ENCODE measurements around the gene TNK2.

Gene TNK2

DNA sequence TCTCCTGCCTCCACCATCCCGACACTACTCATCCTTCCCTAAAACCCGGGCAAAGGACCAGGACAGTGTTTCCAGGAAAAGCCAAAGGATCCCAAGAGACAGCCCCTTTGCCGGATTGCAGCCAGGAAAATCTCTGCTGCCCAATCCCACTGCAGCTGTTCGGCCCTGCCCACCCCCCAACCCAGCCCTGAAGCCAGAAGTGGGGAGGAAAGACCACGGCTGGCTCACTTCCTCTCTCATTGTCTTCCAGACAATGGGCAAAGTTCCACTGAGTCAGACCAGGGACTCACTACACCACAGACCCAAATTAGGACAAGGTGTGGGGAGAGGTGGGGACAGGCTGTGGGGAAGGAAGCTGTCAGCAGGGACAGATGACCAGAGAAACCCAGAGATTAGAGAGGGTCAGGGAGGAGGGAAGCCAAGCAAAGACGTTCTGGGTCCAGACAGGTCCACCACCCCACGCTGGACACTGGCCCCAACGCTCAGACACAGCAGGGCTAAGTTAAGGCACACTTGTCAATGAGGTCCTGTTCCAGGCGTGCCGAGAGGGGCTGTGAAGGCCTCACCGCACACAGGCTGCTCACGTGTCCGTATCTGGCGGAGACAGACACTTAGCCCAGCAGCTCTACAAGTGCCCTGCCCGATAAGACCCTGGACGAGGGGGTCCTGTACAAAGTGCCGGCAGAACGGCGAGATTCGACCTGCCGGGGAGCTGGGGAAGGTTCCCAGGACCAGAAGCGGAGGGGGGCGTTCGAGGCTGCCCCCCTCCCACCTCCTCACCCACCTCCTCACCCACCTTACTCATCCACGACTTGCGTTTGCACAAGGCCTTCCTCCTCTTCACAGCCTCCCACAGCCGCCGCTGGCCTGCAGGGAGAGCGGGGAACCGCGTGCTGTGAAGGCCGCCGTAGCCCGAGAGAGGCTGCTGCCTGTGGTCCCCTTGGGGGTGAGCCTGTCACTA, 21.9 kb downstream of the TNK2 start:
- Histone ChIP-seq H3K27ac (ENCODE audit: low read length) (no peak overlapping the region), H3K9me3 (ENCODE audit: control insufficient read depth, low read depth, low read length) (no peaks in the 10 kb centered on the region), H3K36me3 (ENCODE audit: control insufficient read depth, low read depth, low read length) (no peaks in the 10 kb centered on the region), H3K4me1 (ENCODE audit: control insufficient read depth, low read depth, low read length) (peaks cover 19% of the 10 kb centered on the region), H3K27me3 (ENCODE audit: control insufficient read depth, insufficient read depth, low read length) (no peaks in the 10 kb centered on the region), H3K4me3 (ENCODE audit: low read length) (no peak overlapping the region), H3K9ac (ENCODE audit: low read length) (no peak overlapping the region)

DNA sequence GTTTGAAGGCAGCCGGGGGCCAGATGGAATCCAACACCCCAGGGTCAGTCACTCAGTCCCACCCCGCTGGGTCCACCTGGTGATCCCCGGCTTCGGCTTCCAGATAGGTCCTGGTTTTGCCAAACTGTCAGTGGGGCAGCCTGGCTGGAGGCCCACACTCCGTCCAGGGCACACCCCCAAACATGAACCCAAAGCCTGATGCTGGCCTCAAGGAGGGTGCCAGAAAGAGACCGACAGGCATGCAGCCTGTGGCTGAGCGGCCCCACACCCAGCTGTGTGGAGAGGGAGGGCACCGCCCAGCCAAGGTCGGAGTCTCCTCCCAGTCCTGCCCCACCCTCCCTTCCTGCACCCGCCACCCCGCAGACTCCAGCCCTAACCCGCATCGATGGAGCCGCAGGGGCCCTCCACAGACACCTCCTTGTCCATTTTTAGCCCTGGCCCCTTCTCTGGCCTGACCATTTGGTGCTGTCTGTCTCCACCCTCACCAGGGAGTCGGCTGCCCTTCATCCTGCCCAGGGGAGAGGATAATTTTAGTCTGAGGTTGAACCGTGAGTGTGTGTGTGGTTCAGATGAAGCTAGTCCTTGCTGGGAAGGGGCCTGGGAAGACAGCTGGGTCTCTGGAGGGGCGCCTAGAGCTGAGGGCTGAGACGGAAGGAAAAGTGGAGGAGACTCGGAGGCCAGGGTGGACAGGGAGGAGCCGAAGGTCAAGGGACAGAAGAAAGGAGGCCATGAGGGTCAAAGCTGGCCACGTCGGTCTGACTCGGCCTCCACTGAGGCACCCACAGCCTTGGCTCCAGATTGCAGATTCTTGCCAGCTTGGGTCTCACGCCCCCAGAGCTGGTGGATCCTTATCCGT, 23.1 kb downstream of the TNK2 start:
- H3K27ac ChIP-seq (ENCODE audit: low read length): no peak overlapping the region

DNA sequence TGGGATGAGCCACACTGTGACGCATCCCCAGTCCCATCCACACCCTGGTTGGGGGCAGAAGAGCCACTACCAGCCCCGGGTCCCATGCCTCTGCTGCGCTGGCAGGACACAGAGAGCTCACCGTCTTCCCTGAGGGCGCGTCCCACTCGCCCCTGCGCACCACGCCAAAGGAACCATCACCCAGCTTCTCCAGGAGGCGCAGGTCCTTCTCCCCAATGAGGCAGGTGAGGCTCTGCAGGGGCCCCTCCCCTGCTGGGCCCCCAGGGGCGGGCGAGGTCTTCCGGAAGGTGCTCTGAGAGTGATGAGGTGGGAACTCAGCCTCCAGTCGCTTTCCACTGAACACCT, 23.7 kb downstream of the TNK2 start:
- no peaks in the 10 kb centered on the region for H3K36me3 ChIP-seq (ENCODE audit: control insufficient read depth, low read depth, low read length)
- H3K9me3 ChIP-seq (ENCODE audit: control insufficient read depth, low read depth, low read length): no peaks in the 10 kb centered on the region
- H3K4me3 ChIP-seq (ENCODE audit: low read length): no peak overlapping the region
- no peak overlapping the region for H3K27ac ChIP-seq (ENCODE audit: low read length)
- no peak overlapping the region for H3K9ac ChIP-seq (ENCODE audit: low read length)
- H3K4me1 ChIP-seq (ENCODE audit: control insufficient read depth, low read depth, low read length): peaks cover 15% of the 10 kb centered on the region
- no peaks in the 10 kb centered on the region for H3K27me3 ChIP-seq (ENCODE audit: control insufficient read depth, insufficient read depth, low read length)

More for the DNA sequence above, 23.1 kb downstream of the TNK2 start:
- no peaks in the 10 kb centered on the region for H3K27me3 ChIP-seq (ENCODE audit: control insufficient read depth, insufficient read depth, low read length)
- no peak overlapping the region for H3K4me3 ChIP-seq (ENCODE audit: low read length)
- no peaks in the 10 kb centered on the region for H3K36me3 ChIP-seq (ENCODE audit: control insufficient read depth, low read depth, low read length)
- H3K4me1 ChIP-seq (ENCODE audit: control insufficient read depth, low read depth, low read length): peaks cover 19% of the 10 kb centered on the region
- H3K9me3 ChIP-seq (ENCODE audit: control insufficient read depth, low read depth, low read length): no peaks in the 10 kb centered on the region
- H3K9ac ChIP-seq (ENCODE audit: low read length): no peak overlapping the region

DNA sequence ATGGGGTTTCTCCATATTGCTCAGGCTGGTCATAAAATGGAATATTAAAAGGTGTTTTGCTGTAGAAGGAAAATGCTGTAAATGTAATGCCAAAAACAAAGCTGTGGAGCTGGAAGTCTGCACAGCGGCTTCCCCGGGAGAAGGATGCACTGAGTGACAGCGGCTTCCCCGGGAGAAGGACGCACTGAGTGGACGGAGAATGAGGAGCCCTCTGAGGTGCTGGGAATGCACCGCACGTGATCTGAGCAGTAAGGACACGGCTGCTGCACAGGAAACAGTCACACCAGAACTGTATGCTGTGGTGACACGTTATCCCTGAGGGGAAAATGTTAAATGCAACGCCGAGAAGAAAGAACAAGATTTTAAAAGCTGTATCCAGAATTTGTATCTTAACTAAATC, 24.6 kb downstream of the TNK2 start:
- Histone ChIP-seq H3K36me3 (ENCODE audit: control insufficient read depth, low read depth, low read length) (no peaks in the 10 kb centered on the region), H3K9me3 (ENCODE audit: control insufficient read depth, low read depth, low read length) (no peaks in the 10 kb centered on the region), H3K9ac (ENCODE audit: low read length) (no peak overlapping the region), H3K27ac (ENCODE audit: low read length) (no peak overlapping the region), H3K27me3 (ENCODE audit: control insufficient read depth, insufficient read depth, low read length) (no peaks in the 10 kb centered on the region), H3K4me3 (ENCODE audit: low read length) (no peak overlapping the region), H3K4me1 (ENCODE audit: control insufficient read depth, low read depth, low read length) (peaks cover 9% of the 10 kb centered on the region)

DNA sequence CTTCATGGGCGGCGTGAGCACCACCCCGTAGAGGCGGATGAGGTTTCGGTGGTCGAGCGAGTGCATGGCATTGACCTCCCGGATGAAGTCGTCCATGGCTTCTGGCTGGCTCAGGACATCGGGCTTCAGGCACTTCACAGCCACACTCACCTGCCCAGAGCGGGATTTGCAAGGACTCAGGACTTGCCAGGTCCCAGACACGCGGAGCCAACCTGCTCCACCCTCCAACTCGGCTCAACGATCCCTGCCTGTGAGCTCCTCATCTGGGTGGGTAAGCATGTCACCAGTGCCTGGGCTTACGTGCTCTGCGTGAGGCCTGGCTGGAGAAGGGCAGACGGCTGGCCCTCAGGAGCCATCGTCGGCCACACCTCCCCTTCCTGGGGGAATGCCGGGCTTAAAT, 25.2 kb downstream of the TNK2 start:
- peaks cover 9% of the 10 kb centered on the region for H3K4me1 ChIP-seq (ENCODE audit: control insufficient read depth, low read depth, low read length)
- H3K9ac ChIP-seq (ENCODE audit: low read length): no peak overlapping the region
- H3K27me3 ChIP-seq (ENCODE audit: control insufficient read depth, insufficient read depth, low read length): no peaks in the 10 kb centered on the region
- H3K36me3 ChIP-seq (ENCODE audit: control insufficient read depth, low read depth, low read length): peaks cover 3% of the 10 kb centered on the region
- no peak overlapping the region for H3K27ac ChIP-seq (ENCODE audit: low read length)
- H3K9me3 ChIP-seq (ENCODE audit: control insufficient read depth, low read depth, low read length): no peaks in the 10 kb centered on the region
- no peak overlapping the region for H3K4me3 ChIP-seq (ENCODE audit: low read length)

DNA sequence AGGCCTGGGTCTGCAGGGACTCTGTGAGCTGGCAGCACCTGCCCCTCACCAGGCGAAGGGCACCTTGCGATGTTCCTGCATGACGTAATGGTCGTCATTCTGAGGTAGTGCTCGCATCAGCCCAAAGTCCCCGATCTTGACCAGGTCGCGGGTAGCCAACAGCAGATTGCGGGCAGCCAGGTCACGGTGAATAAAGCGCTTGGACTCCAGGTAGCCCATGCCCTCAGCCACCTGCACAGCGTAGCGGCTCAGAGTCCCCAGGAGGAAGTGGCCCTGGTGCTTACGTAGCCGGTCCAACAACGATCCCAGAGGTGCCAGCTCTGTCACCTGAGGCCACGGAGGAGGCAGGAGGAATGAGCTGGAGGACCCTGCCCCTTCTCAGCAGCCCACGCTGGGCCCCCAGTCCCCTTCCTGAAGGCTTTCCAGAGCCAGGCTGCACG, 26.3 kb downstream of the TNK2 start:
- no peaks in the 10 kb centered on the region for H3K9me3 ChIP-seq (ENCODE audit: control insufficient read depth, low read depth, low read length)
- H3K4me3 ChIP-seq (ENCODE audit: low read length): no peak overlapping the region
- H3K36me3 ChIP-seq (ENCODE audit: control insufficient read depth, low read depth, low read length): peaks cover 8% of the 10 kb centered on the region
- H3K27ac ChIP-seq (ENCODE audit: low read length): no peak overlapping the region
- no peak overlapping the region for H3K9ac ChIP-seq (ENCODE audit: low read length)
- no peaks in the 10 kb centered on the region for H3K27me3 ChIP-seq (ENCODE audit: control insufficient read depth, insufficient read depth, low read length)
- peaks cover 9% of the 10 kb centered on the region for H3K4me1 ChIP-seq (ENCODE audit: control insufficient read depth, low read depth, low read length)

DNA sequence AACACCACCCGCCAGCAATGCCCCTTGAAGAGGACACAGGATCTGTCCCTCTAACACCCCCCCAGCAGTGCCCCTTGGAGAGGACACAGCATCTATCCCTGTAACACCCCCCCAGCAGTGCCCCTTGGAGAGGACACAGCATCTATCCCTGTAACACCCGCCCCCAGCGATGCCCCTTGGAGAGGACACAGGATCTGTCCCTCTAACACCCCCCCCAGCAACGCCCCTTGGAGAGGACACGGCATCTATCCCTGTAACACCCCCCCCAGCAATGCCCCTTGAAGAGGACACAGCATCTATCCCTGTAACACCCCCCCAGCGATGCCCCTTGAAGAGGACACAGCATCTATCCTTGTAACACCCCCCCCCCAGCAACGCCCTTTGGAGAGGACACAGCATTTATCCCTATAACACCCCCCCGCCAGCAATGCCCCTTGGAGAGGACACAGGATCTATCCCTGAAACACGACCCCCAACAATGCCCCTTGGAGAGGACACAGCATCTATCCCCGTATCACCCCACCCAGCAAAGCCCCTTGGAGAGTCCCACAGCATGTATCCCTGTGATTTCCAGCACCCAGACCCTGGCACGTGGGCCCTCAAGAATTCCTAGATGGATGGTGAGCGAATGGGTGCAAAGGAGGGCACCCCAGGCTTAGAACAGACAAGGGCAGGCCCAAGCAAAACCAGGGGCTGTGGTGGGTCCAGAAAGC, 26.9 kb downstream of the TNK2 start:
- no peak overlapping the region for H3K27ac ChIP-seq (ENCODE audit: low read length)
- no peaks in the 10 kb centered on the region for H3K9me3 ChIP-seq (ENCODE audit: control insufficient read depth, low read depth, low read length)
- no peak overlapping the region for H3K4me3 ChIP-seq (ENCODE audit: low read length)
- H3K36me3 ChIP-seq (ENCODE audit: control insufficient read depth, low read depth, low read length): peaks cover 8% of the 10 kb centered on the region
- peaks cover 5% of the 10 kb centered on the region for H3K4me1 ChIP-seq (ENCODE audit: control insufficient read depth, low read depth, low read length)
- H3K27me3 ChIP-seq (ENCODE audit: control insufficient read depth, insufficient read depth, low read length): no peaks in the 10 kb centered on the region
- H3K9ac ChIP-seq (ENCODE audit: low read length): no peak overlapping the region

DNA sequence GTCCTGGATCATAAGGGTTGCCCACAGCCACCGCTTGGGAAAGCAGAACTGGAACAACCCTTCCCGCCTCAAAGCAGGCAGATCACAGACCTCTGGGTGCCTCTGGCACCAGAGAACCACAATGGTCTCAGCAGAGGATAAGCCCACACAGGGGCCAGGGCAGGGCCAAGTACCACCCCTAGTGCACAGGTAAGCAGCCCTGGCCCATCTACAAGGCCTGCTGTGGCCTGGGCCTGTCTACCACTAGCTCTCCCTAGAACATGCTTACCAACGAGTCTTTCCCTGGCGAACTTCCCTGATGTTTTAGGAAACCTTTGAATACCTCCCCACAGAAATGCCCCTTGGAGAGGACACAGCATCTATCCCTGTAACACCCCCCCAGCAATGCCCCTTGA, 28.3 kb downstream of the TNK2 start:
- H3K36me3 ChIP-seq (ENCODE audit: control insufficient read depth, low read depth, low read length): peaks cover 8% of the 10 kb centered on the region
- H3K9me3 ChIP-seq (ENCODE audit: control insufficient read depth, low read depth, low read length): no peaks in the 10 kb centered on the region

DNA sequence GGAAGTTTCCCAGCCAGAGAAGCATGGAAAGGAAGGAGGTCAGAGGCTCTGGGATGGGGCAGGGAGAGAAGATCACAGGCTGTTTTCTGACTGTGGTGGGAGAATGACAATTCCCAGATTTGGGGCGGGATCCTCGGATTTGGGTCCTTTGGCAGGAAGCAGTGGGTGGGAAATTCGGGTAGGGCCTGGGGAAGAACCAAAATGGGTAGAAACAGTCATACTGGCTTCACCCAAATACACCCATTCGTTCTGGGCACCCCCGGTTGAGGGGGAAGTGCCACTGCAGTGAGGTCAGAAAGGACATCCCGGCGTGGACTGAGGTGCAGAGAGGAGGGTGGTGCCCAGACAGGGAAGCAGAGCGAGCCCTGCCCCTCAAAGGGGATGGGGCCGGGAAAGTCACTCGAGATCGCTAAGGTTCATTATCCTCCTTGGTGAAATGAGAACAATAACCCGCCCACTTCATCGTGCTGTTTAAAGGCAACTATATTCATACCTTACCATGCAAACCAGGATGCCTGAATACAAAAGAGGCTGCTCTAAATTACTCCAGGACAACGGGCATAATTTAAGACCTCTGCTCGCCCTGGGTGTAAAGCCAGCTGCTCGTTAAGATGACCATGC, 28.8 kb downstream of the TNK2 start:
- no peaks in the 10 kb centered on the region for H3K27me3 ChIP-seq (ENCODE audit: control insufficient read depth, insufficient read depth, low read length)
- H3K36me3 ChIP-seq (ENCODE audit: control insufficient read depth, low read depth, low read length): peaks cover 8% of the 10 kb centered on the region
- no peak overlapping the region for H3K9ac ChIP-seq (ENCODE audit: low read length)
- H3K27ac ChIP-seq (ENCODE audit: low read length): no peak overlapping the region
- H3K4me3 ChIP-seq (ENCODE audit: low read length): no peak overlapping the region
- no peaks in the 10 kb centered on the region for H3K9me3 ChIP-seq (ENCODE audit: control insufficient read depth, low read depth, low read length)
- H3K4me1 ChIP-seq (ENCODE audit: control insufficient read depth, low read depth, low read length): no peaks in the 10 kb centered on the region

More for the DNA sequence above, 28.3 kb downstream of the TNK2 start:
- Histone ChIP-seq H3K27me3 (ENCODE audit: control insufficient read depth, insufficient read depth, low read length) (no peaks in the 10 kb centered on the region), H3K27ac (ENCODE audit: low read length) (no peak overlapping the region), H3K4me1 (ENCODE audit: control insufficient read depth, low read depth, low read length) (no peaks in the 10 kb centered on the region), H3K4me3 (ENCODE audit: low read length) (no peak overlapping the region), H3K9ac (ENCODE audit: low read length) (no peak overlapping the region)

DNA sequence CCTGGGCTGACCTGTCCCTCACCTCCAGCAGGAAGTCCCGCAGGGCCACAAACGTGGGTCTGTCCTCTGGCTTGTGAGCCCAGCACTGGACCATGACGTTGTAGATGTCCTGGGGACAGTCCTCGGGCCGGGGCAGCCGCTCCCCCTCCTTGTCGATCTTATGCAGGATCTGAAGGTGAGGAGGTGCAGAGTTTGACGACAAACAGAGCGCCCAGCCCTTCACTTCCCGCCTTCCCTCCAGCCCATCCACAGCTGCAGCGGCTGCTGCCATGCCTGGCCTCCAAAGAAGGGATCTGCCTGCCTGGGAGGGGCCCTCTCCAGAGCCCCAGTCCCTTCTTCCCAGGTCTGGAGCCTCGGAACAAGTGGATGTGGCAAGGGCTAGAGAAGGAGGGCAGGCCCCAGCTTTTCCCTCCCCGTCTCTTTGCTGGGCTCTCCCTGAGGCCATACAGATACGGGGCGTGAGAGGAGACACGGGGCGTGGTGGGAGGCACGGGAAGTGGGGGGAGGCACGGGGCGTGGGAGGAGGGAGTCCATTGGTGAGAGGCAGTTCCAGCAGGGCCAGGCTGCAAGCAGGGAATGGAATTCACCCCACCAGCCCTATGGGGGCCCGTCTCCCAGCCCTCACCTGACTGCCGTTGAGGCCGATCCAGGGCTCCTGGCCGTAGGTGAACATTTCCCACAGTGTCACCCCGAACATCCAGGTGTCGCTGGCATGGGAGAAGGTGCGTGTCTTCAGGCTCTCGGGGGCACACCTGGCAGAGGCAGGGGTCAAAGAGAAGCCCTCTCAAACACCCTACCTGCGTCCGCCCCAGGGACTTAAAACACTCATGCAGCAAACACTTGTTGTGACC, 29.7 kb downstream of the TNK2 start:
- Histone ChIP-seq H3K4me3 (ENCODE audit: low read length) (no peak overlapping the region), H3K4me1 (ENCODE audit: control insufficient read depth, low read depth, low read length) (no peaks in the 10 kb centered on the region), H3K9me3 (ENCODE audit: control insufficient read depth, low read depth, low read length) (no peaks in the 10 kb centered on the region), H3K9ac (ENCODE audit: low read length) (no peak overlapping the region), H3K36me3 (ENCODE audit: control insufficient read depth, low read depth, low read length) (peaks cover 8% of the 10 kb centered on the region), H3K27ac (ENCODE audit: low read length) (no peak overlapping the region), H3K27me3 (ENCODE audit: control insufficient read depth, insufficient read depth, low read length) (no peaks in the 10 kb centered on the region)
